ENCODE measurements around the gene MMP24.
A peak's percentile ranks its signal among the peaks of the same experiment; 100 is the strongest.
"Not testable (repeated sequence)": the region's sequence is repeated elsewhere in the genome, so short reads cannot be mapped to it uniquely, and the experiment has no call there.

Gene MMP24

GRCh38 chr20:35226126-35226883 lies at the start of gene MMP24:
Gene MMP24, plus strand, starts transcription at chr20:35226690. Its CDS starts 49 bp downstream, at chr20:35226739.
- Histone ChIP-seq H3K27me3 (ENCODE audit: control insufficient read depth in 1 of 2, insufficient read depth in 2 of 2, low read length in 2 of 2) (peaks cover 11% of the 10 kb centered on the region in 2 donors), H3K4me1 (ENCODE audit: control insufficient read depth in 1 of 2, insufficient read depth in 2 of 2, low read length in 2 of 2) (peaks cover 0 to 3% of the 10 kb centered on the region in 2 donors), H3K4me3 (ENCODE audit: low read depth in 1 of 2, low read length in 2 of 2) (peak within 1 kb of the TSS; percentile 11 to 48), H3K9me3 (ENCODE audit: control insufficient read depth in 1 of 2, low read length in 2 of 2) (no peaks in the 10 kb centered on the region), H3K9ac (ENCODE audit: low read depth in 1 of 2, low read length in 2 of 2) (no peak within 1 kb of the TSS), H3K36me3 (ENCODE audit: control insufficient read depth in 1 of 2, insufficient read depth in 2 of 2, low read length in 2 of 2) (no peaks in the 10 kb centered on the region), H3K27ac (ENCODE audit: low read depth, low read length) (no peak within 1 kb of the TSS)

- Histone ChIP-seq H3K9me3 (ENCODE audit: control insufficient read depth in 1 of 2, low read length in 2 of 2) (no peaks in the 10 kb centered on the region), H3K27ac (ENCODE audit: low read depth, low read length) (no peak overlapping the region), H3K4me3 (ENCODE audit: low read depth in 1 of 2, low read length in 2 of 2) (no peak overlapping the region), H3K9ac (ENCODE audit: low read depth in 1 of 2, low read length in 2 of 2) (no peak overlapping the region), H3K4me1 (ENCODE audit: control insufficient read depth in 1 of 2, insufficient read depth in 2 of 2, low read length in 2 of 2) (no peaks in the 10 kb centered on the region), H3K27me3 (ENCODE audit: control insufficient read depth in 1 of 2, insufficient read depth in 2 of 2, low read length in 2 of 2) (no peaks in the 10 kb centered on the region), H3K36me3 (ENCODE audit: control insufficient read depth in 1 of 2, insufficient read depth in 2 of 2, low read length in 2 of 2) (peaks cover 0 to 7% of the 10 kb centered on the region in 2 donors)
Observed at GRCh38 chr20:35179292-35180212, 46.9 kb upstream of the MMP24 start.

DNA sequence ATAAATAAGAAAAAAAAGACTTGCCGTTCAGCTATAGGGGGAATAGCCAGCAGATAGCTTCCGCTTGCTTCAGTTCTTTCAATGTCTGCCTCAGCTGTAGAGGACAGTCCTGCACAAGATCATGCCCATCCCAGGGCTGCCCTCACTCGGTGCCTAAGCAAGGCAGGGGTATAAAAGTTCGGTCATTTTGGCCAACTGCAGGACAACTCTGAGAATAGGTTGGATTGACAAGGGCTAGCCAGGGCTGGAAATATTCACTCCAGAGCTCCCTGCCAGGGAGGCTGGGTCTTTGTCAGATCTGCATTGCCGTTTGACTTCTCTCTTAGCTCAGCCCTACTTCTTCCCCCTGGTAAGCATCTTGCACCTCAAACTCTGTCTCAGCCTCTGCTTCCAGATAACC lies 46.2 kb upstream of the MMP24 start:
- Histone ChIP-seq H3K9ac (ENCODE audit: low read depth in 1 of 2, low read length in 2 of 2) (no peak overlapping the region), H3K4me3 (ENCODE audit: low read depth in 1 of 2, low read length in 2 of 2) (no peak overlapping the region), H3K27me3 (ENCODE audit: control insufficient read depth in 1 of 2, insufficient read depth in 2 of 2, low read length in 2 of 2) (no peaks in the 10 kb centered on the region), H3K4me1 (ENCODE audit: control insufficient read depth in 1 of 2, insufficient read depth in 2 of 2, low read length in 2 of 2) (no peaks in the 10 kb centered on the region), H3K36me3 (ENCODE audit: control insufficient read depth in 1 of 2, insufficient read depth in 2 of 2, low read length in 2 of 2) (peaks cover 0 to 7% of the 10 kb centered on the region in 2 donors), H3K27ac (ENCODE audit: low read depth, low read length) (no peak overlapping the region), H3K9me3 (ENCODE audit: control insufficient read depth in 1 of 2, low read length in 2 of 2) (no peaks in the 10 kb centered on the region)

DNA sequence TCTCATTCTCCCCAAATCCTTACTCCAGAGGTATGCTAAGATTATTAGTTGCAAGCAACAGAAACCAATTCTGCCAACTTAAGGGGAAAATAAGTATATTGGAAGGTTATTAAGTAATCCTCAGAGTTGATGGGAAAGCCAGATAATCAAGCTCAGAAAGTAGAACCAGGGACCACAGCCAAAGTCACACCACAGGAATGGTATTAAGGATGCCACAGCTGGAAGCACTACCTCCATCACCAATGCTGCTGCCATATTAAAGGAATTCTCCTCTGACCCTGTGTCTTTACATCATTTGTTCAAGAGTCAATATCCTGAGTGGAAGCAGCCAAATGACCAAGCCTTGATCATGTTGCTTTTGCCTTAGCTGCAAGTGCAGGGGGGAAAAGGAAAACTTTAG lies 44.8 kb upstream of the MMP24 start:
- peaks cover 0 to 1% of the 10 kb centered on the region in 2 donors for H3K36me3 ChIP-seq (ENCODE audit: control insufficient read depth in 1 of 2, insufficient read depth in 2 of 2, low read length in 2 of 2)

DNA sequence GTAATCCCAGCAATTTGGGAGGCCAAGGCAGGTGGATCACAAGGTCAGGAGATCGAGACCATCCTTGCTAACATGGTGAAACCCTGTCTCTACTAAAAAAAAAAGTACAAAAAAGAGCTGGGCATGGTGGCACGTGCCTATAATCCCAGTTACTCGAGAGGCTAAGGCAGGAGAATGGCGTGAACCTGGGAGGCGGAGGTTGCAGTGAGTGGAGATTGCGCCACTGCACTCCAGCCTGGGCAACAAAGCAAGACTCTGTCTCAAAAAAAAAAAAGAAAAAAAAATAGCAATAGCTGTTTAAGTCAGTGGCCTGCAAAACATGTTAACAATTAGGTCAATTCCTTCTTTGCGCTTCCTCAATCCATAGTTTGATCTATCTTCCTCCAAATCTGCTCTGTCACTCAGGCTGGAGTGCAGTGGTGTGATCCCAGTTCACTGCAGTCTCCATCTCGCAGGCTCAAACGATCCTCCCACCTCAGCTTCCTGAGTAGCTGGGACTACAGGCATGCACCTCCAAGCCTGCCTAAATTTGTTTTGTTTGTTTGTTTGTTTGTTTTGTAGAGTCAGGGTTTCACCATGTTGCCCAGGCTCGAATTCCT lies 39.7 kb upstream of the MMP24 start:
- not testable (repeated sequence) for H3K27me3 ChIP-seq (ENCODE audit: control insufficient read depth in 1 of 2, insufficient read depth in 2 of 2, low read length in 2 of 2); H3K9me3 ChIP-seq (ENCODE audit: control insufficient read depth in 1 of 2, low read length in 2 of 2); H3K27ac ChIP-seq (ENCODE audit: low read depth, low read length)

More for the DNA sequence above, 44.8 kb upstream of the MMP24 start:
- Histone ChIP-seq H3K27ac (ENCODE audit: low read depth, low read length) (no peak overlapping the region), H3K27me3 (ENCODE audit: control insufficient read depth in 1 of 2, insufficient read depth in 2 of 2, low read length in 2 of 2) (no peaks in the 10 kb centered on the region), H3K9ac (ENCODE audit: low read depth in 1 of 2, low read length in 2 of 2) (no peak overlapping the region), H3K4me1 (ENCODE audit: control insufficient read depth in 1 of 2, insufficient read depth in 2 of 2, low read length in 2 of 2) (no peaks in the 10 kb centered on the region), H3K9me3 (ENCODE audit: control insufficient read depth in 1 of 2, low read length in 2 of 2) (no peaks in the 10 kb centered on the region), H3K4me3 (ENCODE audit: low read depth in 1 of 2, low read length in 2 of 2) (no peak overlapping the region)

DNA sequence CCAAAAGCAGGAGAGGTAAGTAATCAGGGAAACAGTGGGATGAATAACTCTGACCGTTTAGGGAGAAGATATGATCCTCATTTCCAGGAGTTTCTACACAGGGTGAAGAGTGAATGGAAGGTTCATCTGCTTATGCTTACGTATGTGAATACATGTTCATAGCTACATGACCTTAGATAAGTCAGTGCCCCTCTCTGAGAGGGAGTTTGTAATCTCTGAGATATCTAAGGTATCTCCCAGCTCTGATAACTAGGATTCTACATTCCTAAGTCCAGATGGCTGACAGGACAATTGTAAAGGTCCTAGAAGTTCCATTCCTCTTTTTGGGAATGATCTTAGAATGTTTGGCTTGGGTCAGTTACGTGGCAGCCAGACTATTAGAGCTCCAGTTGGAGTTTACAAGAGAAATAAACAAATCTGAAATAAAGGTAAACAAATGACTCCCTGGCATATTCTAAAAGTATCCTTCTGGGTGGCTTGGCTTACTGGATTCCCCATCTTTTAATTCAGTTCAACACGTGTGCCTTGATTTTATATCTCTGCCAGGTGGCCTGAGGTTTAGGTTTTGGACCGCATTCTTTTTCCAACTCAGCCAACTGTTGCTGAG lies 38.8 kb upstream of the MMP24 start:
- Histone ChIP-seq H3K4me1 (ENCODE audit: control insufficient read depth in 1 of 2, insufficient read depth in 2 of 2, low read length in 2 of 2) (peaks cover 4 to 6% of the 10 kb centered on the region in 2 donors), H3K36me3 (ENCODE audit: control insufficient read depth in 1 of 2, insufficient read depth in 2 of 2, low read length in 2 of 2) (no peaks in the 10 kb centered on the region), H3K9ac (ENCODE audit: low read depth in 1 of 2, low read length in 2 of 2) (no peak overlapping the region), H3K9me3 (ENCODE audit: control insufficient read depth in 1 of 2, low read length in 2 of 2) (no peaks in the 10 kb centered on the region), H3K4me3 (ENCODE audit: low read depth in 1 of 2, low read length in 2 of 2) (no peak overlapping the region), H3K27ac (ENCODE audit: low read depth, low read length) (no peak overlapping the region), H3K27me3 (ENCODE audit: control insufficient read depth in 1 of 2, insufficient read depth in 2 of 2, low read length in 2 of 2) (no peaks in the 10 kb centered on the region)

More for the DNA sequence above, 39.7 kb upstream of the MMP24 start:
- not testable (repeated sequence) for H3K9ac ChIP-seq (ENCODE audit: low read depth in 1 of 2, low read length in 2 of 2); H3K4me3 ChIP-seq (ENCODE audit: low read depth in 1 of 2, low read length in 2 of 2); H3K4me1 ChIP-seq (ENCODE audit: control insufficient read depth in 1 of 2, insufficient read depth in 2 of 2, low read length in 2 of 2); H3K36me3 ChIP-seq (ENCODE audit: control insufficient read depth in 1 of 2, insufficient read depth in 2 of 2, low read length in 2 of 2)

GRCh38 chr20:35189223-35189622 lies 37.3 kb upstream of the MMP24 start:
- not testable (repeated sequence) for H3K36me3 ChIP-seq (ENCODE audit: control insufficient read depth in 1 of 2, insufficient read depth in 2 of 2, low read length in 2 of 2); H3K27me3 ChIP-seq (ENCODE audit: control insufficient read depth in 1 of 2, insufficient read depth in 2 of 2, low read length in 2 of 2); H3K4me1 ChIP-seq (ENCODE audit: control insufficient read depth in 1 of 2, insufficient read depth in 2 of 2, low read length in 2 of 2); H3K4me3 ChIP-seq (ENCODE audit: low read depth in 1 of 2, low read length in 2 of 2); H3K9ac ChIP-seq (ENCODE audit: low read depth in 1 of 2, low read length in 2 of 2); H3K9me3 ChIP-seq (ENCODE audit: control insufficient read depth in 1 of 2, low read length in 2 of 2); H3K27ac ChIP-seq (ENCODE audit: low read depth, low read length)

GRCh38 chr20:35190556-35190955 lies 35.9 kb upstream of the MMP24 start:
- Histone ChIP-seq H3K27me3 (ENCODE audit: control insufficient read depth in 1 of 2, insufficient read depth in 2 of 2, low read length in 2 of 2) (no peaks in the 10 kb centered on the region), H3K9me3 (ENCODE audit: control insufficient read depth in 1 of 2, low read length in 2 of 2) (no peaks in the 10 kb centered on the region), H3K27ac (ENCODE audit: low read depth, low read length) (no peak overlapping the region), H3K4me3 (ENCODE audit: low read depth in 1 of 2, low read length in 2 of 2) (no peak overlapping the region), H3K9ac (ENCODE audit: low read depth in 1 of 2, low read length in 2 of 2) (no peak overlapping the region), H3K36me3 (ENCODE audit: control insufficient read depth in 1 of 2, insufficient read depth in 2 of 2, low read length in 2 of 2) (no peaks in the 10 kb centered on the region), H3K4me1 (ENCODE audit: control insufficient read depth in 1 of 2, insufficient read depth in 2 of 2, low read length in 2 of 2) (peaks cover 4 to 6% of the 10 kb centered on the region in 2 donors)

DNA sequence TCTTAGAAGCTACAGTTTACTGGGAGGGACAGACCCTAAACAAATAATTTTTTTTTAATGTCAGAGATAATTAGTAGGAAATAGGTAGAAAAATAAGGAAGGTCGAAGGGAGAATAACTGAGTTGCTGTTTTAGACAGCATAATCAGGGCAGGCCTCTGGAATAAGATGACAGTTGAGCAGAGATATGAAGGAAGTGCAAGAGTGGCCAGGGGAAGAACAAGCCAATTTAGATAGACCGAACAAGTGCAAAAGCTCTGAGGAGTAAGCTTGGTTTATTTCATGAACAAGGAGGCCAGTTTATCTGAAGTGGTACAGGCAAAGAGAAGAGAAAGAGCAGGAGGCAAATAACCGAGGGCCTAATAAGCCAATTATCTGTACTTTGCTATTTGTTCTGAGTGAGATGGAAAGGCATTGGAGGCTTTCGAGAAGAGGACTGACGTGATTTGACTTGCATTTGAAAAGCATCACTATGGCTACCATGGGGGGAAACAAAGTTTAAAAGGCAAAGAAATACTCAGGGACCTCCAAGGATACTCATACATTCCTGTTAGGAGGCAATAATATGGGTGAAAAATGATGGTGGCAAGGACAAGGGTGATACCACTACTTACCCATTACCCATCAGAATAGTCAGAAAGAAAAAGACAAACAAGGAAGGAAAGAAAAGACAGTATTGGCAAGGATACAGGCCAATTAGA lies 34.9 kb upstream of the MMP24 start:
- Histone ChIP-seq H3K36me3 (ENCODE audit: control insufficient read depth in 1 of 2, insufficient read depth in 2 of 2, low read length in 2 of 2) (no peaks in the 10 kb centered on the region), H3K27me3 (ENCODE audit: control insufficient read depth in 1 of 2, insufficient read depth in 2 of 2, low read length in 2 of 2) (no peaks in the 10 kb centered on the region), H3K4me3 (ENCODE audit: low read depth in 1 of 2, low read length in 2 of 2) (no peak overlapping the region), H3K9me3 (ENCODE audit: control insufficient read depth in 1 of 2, low read length in 2 of 2) (peaks cover under 1 to 7% of the 10 kb centered on the region in 2 donors), H3K27ac (ENCODE audit: low read depth, low read length) (no peak overlapping the region), H3K9ac (ENCODE audit: low read depth in 1 of 2, low read length in 2 of 2) (no peak overlapping the region), H3K4me1 (ENCODE audit: control insufficient read depth in 1 of 2, insufficient read depth in 2 of 2, low read length in 2 of 2) (peaks cover 4 to 6% of the 10 kb centered on the region in 2 donors)

All from duodenal mucosa (tissue), 2 donors.